Transverse colon (tissue), 4 donors: ENCODE measurements around the gene TAS1R3. TPM values are rescaled to one million over a fixed set of nuclear protein-coding genes. Genes with fewer than 3 reads are reported as not detected.

Source experiments
- DNase-seq: peaks from one replicate; pipeline ENCODE4 v3.0.0-alpha.2; 2019
- H3K27ac ChIP-seq, 4 donors: fragments of 200-600 bp; sonication (generic); 2 replicates each; pipeline ENCODE4 v1.5.1; 2016 to 2018; ENCODE audit warnings: inconsistent platforms in 4 of 4
- H3K27me3 ChIP-seq: fragments of 200-600 bp; sonication (generic); 2 replicates; pipeline ENCODE4 v1.5.1; 2017; ENCODE audit warnings: inconsistent platforms
- H3K36me3 ChIP-seq, 4 donors: fragments of 200-600 bp; sonication (generic); 2 replicates each; pipeline ENCODE4 v1.5.1; 2017 to 2019; ENCODE audit warnings: inconsistent platforms in 4 of 4
- H3K4me1 ChIP-seq, 4 donors: fragments of 200-600 bp; sonication (generic); 2 replicates each; pipeline ENCODE4 v1.5.1; 2017 to 2020; ENCODE audit warnings: inconsistent platforms in 4 of 4
- H3K4me3 ChIP-seq, 4 donors: fragments of 200-600 bp; sonication (generic); 1 replicate in 1 of 4; 2 replicates in 3 of 4; pipeline versions ENCODE4 v1.5.1 to v1.6.1; 2017 to 2019; ENCODE audit warnings: inconsistent platforms in 4 of 4
- H3K9me3 ChIP-seq, 2 donors: fragments of 200-600 bp; sonication (generic); 2 replicates each; pipeline ENCODE4 v1.5.1; 2017 to 2019; ENCODE audit warnings: inconsistent platforms in 2 of 2
- EP300 ChIP-seq: sonication (generic); formaldehyde crosslinking; IDR thresholded peaks from one replicate; pipeline ENCODE4 v1.6.1; 2017; ENCODE audit warnings: antibody characterized with exemption, low read depth
- POLR2A ChIP-seq: fragments of 450-650 bp; IDR thresholded peaks from one replicate; pipeline ENCODE4 v1.6.1; 2016; ENCODE audit warnings: antibody characterized with exemption, mild to moderate bottlenecking, moderate library complexity
- POLR2AphosphoS5 ChIP-seq, 3 donors: sonication (generic); formaldehyde crosslinking; IDR thresholded peaks; one replicate each; pipeline ENCODE4 v1.6.1; 2016; ENCODE audit warnings: antibody characterized with exemption in 3 of 3
- WGBS, 2 donors: methylation state at CpG; one replicate each; pipeline ENCODE4 v1.1.5; 2018; ENCODE audit warnings: low coverage in 1 of 2; 5-methylcytosine and 5-hydroxymethylcytosine counted together
- in situ Hi-C, 4 donors: fragments of 200-750 bp; cut with MboI; loops; one replicate each; pipeline versions ENCODE4 v1.15.0 to v1.15.1; 2017; ENCODE audit warnings: low sequenced_read_pairs in 3 of 4, low pct_ligation_motif_present in 1 of 4, low pct_unique_long_range_greater_than_20kb in 1 of 4
- intact Hi-C: fragments of 100-400 bp; cut with DNase I; formaldehyde crosslinking; loops from one replicate; pipeline ENCODE4 v1.15.1; 2023; ENCODE audit warnings: low total_unique reads
- total RNA-seq, 4 donors: library from RNA; depleted of rRNA; stranded (reverse); fragments of >200 nt; gene quantifications; one replicate each; pipeline ENCODE4 v1.1.0, GENCODE V29; 2016
- TF ChIP-seq, protein P1 (sequence below), 5 experiments: fragments of 200-600 bp in 3 of 5; fragments of 450-650 bp in 2 of 5; sonication (generic) in 3 of 5; IDR thresholded peaks; 1 replicate in 2 of 5; 2 replicates in 3 of 5; pipeline ENCODE4 v1.5.1; 2016 to 2017; ENCODE audit warnings: antibody characterized with exemption in 5 of 5, inconsistent platforms in 3 of 5, mild to moderate bottlenecking in 2 of 5, moderate library complexity in 1 of 5

Gene TAS1R3
- total RNA-seq, 4 donors from 2014 or later, result 0.40 to 2.0 (median 1.9) TPM; not detected in 1

DNA sequence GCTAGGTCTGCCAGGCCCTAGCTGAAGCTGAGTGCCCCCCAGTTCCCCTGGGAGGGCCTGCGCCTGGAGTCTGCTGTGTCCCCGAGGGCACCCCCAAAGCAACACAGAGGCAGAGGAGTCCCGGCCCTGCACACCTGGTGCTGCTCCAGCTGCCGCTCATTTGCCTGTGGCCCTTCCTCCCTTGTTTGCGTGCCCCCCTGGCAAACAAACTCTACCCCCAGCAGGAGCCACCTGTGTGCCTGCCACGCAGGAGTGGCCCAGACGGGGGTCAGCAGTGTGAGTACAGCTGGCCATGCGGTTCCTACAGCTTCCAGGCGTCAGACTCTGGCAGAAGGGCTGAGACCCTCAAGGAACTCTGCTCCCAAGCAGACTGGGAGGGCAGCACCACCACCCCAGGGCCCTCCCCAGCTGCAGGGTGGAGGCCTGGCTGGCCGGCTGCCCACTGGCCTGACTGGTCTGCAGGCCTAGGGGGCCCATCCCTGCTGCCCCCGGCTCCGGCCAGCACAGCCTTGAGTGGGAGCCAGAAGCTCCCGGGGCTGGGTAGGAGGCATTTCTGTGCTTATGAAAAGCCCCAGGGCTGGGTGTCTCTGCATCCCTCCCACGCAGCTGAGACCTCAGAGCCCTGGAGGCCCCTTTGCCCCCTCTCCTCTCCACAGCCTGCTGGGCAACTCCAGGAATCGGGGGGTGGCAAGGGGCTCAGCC is 563 bp upstream of the TAS1R3 start:
- Histone ChIP-seq H3K36me3 (peaks cover 0 to 6% (median 0%) of the 10 kb centered on the region in 4 donors), H3K27ac (peak overlapping the region; percentile 2 to 71 (median 26)), H3K27me3 (peaks cover 12% of the 10 kb centered on the region)

DNA sequence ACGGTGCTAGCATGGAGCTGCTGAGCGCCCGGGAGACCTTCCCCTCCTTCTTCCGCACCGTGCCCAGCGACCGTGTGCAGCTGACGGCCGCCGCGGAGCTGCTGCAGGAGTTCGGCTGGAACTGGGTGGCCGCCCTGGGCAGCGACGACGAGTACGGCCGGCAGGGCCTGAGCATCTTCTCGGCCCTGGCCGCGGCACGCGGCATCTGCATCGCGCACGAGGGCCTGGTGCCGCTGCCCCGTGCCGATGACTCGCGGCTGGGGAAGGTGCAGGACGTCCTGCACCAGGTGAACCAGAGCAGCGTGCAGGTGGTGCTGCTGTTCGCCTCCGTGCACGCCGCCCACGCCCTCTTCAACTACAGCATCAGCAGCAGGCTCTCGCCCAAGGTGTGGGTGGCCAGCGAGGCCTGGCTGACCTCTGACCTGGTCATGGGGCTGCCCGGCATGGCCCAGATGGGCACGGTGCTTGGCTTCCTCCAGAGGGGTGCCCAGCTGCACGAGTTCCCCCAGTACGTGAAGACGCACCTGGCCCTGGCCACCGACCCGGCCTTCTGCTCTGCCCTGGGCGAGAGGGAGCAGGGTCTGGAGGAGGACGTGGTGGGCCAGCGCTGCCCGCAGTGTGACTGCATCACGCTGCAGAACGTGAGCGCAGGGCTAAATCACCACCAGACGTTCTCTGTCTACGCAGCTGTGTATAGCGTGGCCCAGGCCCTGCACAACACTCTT is 1.1 kb downstream of the TAS1R3 start:
- peaks cover 0 to 6% (median 0%) of the 10 kb centered on the region in 4 donors for H3K36me3 ChIP-seq
- H3K9me3 ChIP-seq, result no peaks in the 10 kb centered on the region
- no peak for DNase-seq
- intact Hi-C loops (no loop called here), in situ Hi-C loops (no loop called here)
- H3K27me3 ChIP-seq, result peaks cover 12% of the 10 kb centered on the region
- WGBS, 2 donors, result 52% methylated on average over 51 of the region's 57 CpGs; no CpG with 5 or more reads in 1 of the 2 donors
- H3K4me3 ChIP-seq, result no peak overlapping the region
- TF ChIP-seq, protein P1, sequence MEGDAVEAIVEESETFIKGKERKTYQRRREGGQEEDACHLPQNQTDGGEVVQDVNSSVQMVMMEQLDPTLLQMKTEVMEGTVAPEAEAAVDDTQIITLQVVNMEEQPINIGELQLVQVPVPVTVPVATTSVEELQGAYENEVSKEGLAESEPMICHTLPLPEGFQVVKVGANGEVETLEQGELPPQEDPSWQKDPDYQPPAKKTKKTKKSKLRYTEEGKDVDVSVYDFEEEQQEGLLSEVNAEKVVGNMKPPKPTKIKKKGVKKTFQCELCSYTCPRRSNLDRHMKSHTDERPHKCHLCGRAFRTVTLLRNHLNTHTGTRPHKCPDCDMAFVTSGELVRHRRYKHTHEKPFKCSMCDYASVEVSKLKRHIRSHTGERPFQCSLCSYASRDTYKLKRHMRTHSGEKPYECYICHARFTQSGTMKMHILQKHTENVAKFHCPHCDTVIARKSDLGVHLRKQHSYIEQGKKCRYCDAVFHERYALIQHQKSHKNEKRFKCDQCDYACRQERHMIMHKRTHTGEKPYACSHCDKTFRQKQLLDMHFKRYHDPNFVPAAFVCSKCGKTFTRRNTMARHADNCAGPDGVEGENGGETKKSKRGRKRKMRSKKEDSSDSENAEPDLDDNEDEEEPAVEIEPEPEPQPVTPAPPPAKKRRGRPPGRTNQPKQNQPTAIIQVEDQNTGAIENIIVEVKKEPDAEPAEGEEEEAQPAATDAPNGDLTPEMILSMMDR (IDR thresholded peaks at IDR 0.05), result no peak
- peak in 1 of 3 donors; percentile 5 for TF ChIP-seq POLR2AphosphoS5 (IDR thresholded peaks at IDR 0.05)
- H3K4me1 ChIP-seq, result peaks cover 3 to 18% (median 13%) of the 10 kb centered on the region in 4 donors
- no peak overlapping the region for H3K27ac ChIP-seq

More for the DNA sequence above, 563 bp upstream of the TAS1R3 start:
- intact Hi-C loops, result no loop called here
- H3K9me3 ChIP-seq, result no peaks in the 10 kb centered on the region
- H3K4me3 ChIP-seq, result no peak overlapping the region
- peaks cover 14 to 27% (median 24%) of the 10 kb centered on the region in 4 donors for H3K4me1 ChIP-seq
- in situ Hi-C loops, result no loop called here
- DNase-seq, result peak; percentile 61
- TF ChIP-seq POLR2AphosphoS5 (IDR thresholded peaks at IDR 0.05) (peak in 1 of 3 donors; percentile 17), POLR2A (no peak), EP300 (no peak)
- TF ChIP-seq, protein P1 (IDR thresholded peaks at IDR 0.05), result no peak
- 56% methylated on average over 13 of the region's 15 CpGs; no CpG with 5 or more reads in 1 of the 2 donors for WGBS, 2 donors

GRCh38 chr1:1332774-1333480 is 1.8 kb downstream of the TAS1R3 start:
- Histone ChIP-seq H3K27me3 (peaks cover 12% of the 10 kb centered on the region), H3K27ac (no peak overlapping the region), H3K9me3 (no peaks in the 10 kb centered on the region), H3K4me1 (peaks cover 3 to 18% (median 13%) of the 10 kb centered on the region in 4 donors), H3K36me3 (peaks cover 0 to under 1% (median 0%) of the 10 kb centered on the region in 4 donors), H3K4me3 (no peak overlapping the region)
- in situ Hi-C loops, result no loop called here
- intact Hi-C loops, result no loop called here
- WGBS, 2 donors, result 41% methylated on average over 44 of the region's 48 CpGs; no CpG with 5 or more reads in 1 of the 2 donors
- DNase-seq, result peak; percentile 70
- TF ChIP-seq POLR2AphosphoS5 (IDR thresholded peaks at IDR 0.05), result peak in 2 of 3 donors; percentile 6 to 24
- TF ChIP-seq, protein P1 (IDR thresholded peaks at IDR 0.05), result no peak
